M059J (cell line): ENCODE results near the gene SLC44A4. TPM values are rescaled to one million over a fixed set of nuclear protein-coding genes. Genes with fewer than 3 reads are reported as not detected.
"Not testable (repeated sequence)": the region's sequence is repeated elsewhere in the genome, so short reads cannot be mapped to it uniquely, and the experiment has no call there.

Source experiments
- DNase-seq: peaks from one replicate; pipeline ENCODE4 v3.0.0-alpha.2; 2012; ENCODE audit warnings: low read depth
- total RNA-seq: library from RNA; depleted of rRNA; stranded (reverse); fragments of >200 nt; shearing (Covaris generic); gene quantifications from 2 replicates; pipeline ENCODE4 v1.2.3, GENCODE V29; 2014

Gene SLC44A4
- total RNA-seq, 1 experiment from 2014 or later, result 0.20 TPM

DNA sequence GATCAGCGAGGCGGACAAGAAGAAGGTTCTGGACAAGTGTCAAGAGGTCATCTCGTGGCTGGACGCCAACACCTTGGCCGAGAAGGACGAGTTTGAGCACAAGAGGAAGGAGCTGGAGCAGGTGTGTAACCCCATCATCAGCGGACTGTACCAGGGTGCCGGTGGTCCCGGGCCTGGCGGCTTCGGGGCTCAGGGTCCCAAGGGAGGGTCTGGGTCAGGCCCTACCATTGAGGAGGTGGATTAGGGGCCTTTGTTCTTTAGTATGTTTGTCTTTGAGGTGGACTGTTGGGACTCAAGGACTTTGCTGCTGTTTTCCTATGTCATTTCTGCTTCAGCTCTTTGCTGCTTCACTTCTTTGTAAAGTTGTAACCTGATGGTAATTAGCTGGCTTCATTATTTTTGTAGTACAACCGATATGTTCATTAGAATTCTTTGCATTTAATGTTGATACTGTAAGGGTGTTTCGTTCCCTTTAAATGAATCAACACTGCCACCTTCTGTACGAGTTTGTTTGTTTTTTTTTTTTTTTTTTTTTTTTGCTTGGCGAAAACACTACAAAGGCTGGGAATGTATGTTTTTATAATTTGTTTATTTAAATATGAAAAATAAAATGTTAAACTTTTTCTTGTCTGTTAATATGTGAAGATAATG lies 49.0 kb downstream of the SLC44A4 start:
- DNase-seq, result peak; percentile 69

GRCh38 chr6:31827286-31828079 lies 51.3 kb downstream of the SLC44A4 start, which contains the start of gene HSPA1B:
TSS of gene HSPA1B (plus strand) at chr6:31827738. CDS start at chr6:31827951, 213 bp downstream.
- peak; percentile 100 for DNase-seq

GRCh38 chr6:31826793-31827285 lies 52.0 kb downstream of the SLC44A4 start:
- DNase-seq, result peak; percentile 93

DNA sequence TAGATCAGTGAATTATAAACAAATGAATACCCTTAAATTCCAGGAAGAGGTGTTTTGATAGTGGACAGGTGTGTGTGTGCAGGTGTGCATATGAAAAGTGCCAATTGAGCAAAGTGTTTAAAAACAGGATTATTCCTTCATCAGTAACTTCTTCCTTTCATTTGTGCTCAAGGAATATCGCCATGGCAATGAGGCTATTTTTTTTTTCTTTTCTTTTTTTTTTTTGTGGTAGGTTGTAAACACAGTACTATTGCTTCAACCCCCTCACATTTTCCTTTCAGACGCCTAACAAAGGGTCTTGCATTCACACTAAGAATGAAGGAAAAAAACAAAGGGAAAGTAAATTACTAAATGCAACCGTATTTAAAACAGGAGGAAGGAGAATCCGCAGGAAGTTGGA lies 53.2 kb downstream of the SLC44A4 start:
- peak; percentile 15 for DNase-seq

GRCh38 chr6:31823592-31824196 lies 55.1 kb downstream of the SLC44A4 start:
- not testable (repeated sequence) for DNase-seq

GRCh38 chr6:31822036-31822821 lies 56.6 kb downstream of the SLC44A4 start:
- peak; percentile 91 for DNase-seq

- DNase-seq, result peak; percentile 76
Measured at GRCh38 chr6:31821301-31822035, 57.3 kb downstream of the SLC44A4 start.

GRCh38 chr6:31820399-31820798 lies 58.4 kb downstream of the SLC44A4 start:
- not testable (repeated sequence) for DNase-seq

- peak; percentile 14 for DNase-seq
Measured at GRCh38 chr6:31819871-31820299, 58.9 kb downstream of the SLC44A4 start.

GRCh38 chr6:31817929-31818511 lies 60.8 kb downstream of the SLC44A4 start:
- DNase-seq, result peak; percentile 30

DNA sequence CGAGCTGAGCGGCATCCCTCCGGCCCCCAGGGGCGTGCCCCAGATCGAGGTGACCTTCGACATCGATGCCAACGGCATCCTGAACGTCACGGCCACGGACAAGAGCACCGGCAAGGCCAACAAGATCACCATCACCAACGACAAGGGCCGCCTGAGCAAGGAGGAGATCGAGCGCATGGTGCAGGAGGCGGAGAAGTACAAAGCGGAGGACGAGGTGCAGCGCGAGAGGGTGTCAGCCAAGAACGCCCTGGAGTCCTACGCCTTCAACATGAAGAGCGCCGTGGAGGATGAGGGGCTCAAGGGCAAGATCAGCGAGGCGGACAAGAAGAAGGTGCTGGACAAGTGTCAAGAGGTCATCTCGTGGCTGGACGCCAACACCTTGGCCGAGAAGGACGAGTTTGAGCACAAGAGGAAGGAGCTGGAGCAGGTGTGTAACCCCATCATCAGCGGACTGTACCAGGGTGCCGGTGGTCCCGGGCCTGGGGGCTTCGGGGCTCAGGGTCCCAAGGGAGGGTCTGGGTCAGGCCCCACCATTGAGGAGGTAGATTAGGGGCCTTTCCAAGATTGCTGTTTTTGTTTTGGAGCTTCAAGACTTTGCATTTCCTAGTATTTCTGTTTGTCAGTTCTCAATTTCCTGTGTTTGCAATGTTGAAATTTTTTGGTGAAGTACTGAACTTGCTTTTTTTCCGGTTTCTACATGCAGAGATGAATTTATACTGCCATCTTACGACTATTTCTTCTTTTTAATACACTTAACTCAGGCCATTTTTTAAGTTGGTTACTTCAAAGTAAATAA lies 61.5 kb downstream of the SLC44A4 start:
- DNase-seq, result peak; percentile 23

GRCh38 chr6:31815025-31815838 lies 63.6 kb downstream of the SLC44A4 start, which contains the start of the genes HSPA1A and HSPA1L:
TSS of gene HSPA1A (plus strand) at chr6:31815543. CDS start at chr6:31815757, 214 bp downstream.
TSS of gene HSPA1L (minus strand) at chr6:31815283. CDS start at chr6:31811972, 3,311 bp downstream.
- peak; percentile 99 for DNase-seq

DNA sequence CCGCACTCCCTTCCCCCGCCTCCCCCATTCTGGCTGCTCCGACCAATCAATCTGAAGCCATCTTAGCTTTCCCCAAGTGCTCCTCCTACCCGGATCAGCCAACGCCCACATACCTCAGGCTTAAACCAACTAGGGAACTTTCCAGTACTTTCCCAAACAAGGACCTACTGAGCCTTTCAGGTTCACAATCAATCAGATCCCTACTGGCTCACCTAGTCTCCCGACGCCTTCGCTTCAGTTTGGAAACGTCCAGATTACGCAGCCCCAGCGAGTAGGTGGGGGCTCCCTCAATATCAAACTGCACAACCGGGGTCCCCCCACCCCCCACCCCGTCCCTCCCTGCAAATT lies 64.1 kb downstream of the SLC44A4 start:
- peak; percentile 100 for DNase-seq

- DNase-seq, result no peak
Measured at GRCh38 chr6:31813465-31813849, 65.3 kb downstream of the SLC44A4 start.
